ENCODE results near the gene OBSCN. TPM values are rescaled to one million over a fixed set of nuclear protein-coding genes. Genes with fewer than 3 reads are reported as not detected.

The OBSCN gene
- total and polyA plus RNA-seq, 2 experiments from 2014 or later: 1.1 to 5.2 TPM

GRCh38 chr1:228284148-228284495 lies 76.3 kb downstream of the OBSCN start:
- WGBS, 2 experiments (ENCODE audit: low coverage in 1 of 2, low lambda C conversion rate in 2 of 2, missing lambda C conversion rate in 2 of 2): 28 to 38% methylated on average over 3 of the region's 3 CpGs
- H3K9me2 ChIP-seq (ENCODE audit: insufficient read depth): no peaks in the 10 kb centered on the region

GRCh38 chr1:228284521-228284920 lies 76.7 kb downstream of the OBSCN start:
- H4K20me1 ChIP-seq (ENCODE audit: insufficient read depth): no peaks in the 10 kb centered on the region
- no peaks in the 10 kb centered on the region for H3K27me3 ChIP-seq (replicated peaks; ENCODE audit: insufficient read depth)
- no peak overlapping the region for H3K4me3 ChIP-seq
- H3K9me2 ChIP-seq (ENCODE audit: insufficient read depth): no peaks in the 10 kb centered on the region
- H3F3A ChIP-seq (ENCODE audit: insufficient read depth): no peaks in the 10 kb centered on the region
- H3K79me2 ChIP-seq (ENCODE audit: insufficient read depth): no peaks in the 10 kb centered on the region
- H2AFZ ChIP-seq: no peak overlapping the region
- no peak overlapping the region for H3K27ac ChIP-seq
- H3K36me3 ChIP-seq (ENCODE audit: low read depth): no peaks in the 10 kb centered on the region
- no peak overlapping the region for H3K4me2 ChIP-seq (ENCODE audit: unreplicated experiment)
- 62 to 63% methylated on average over 6 of the region's 6 CpGs for WGBS, 2 experiments (ENCODE audit: low coverage in 1 of 2, low lambda C conversion rate in 2 of 2, missing lambda C conversion rate in 2 of 2)
- in situ Hi-C loops (cut with MboI): no loop called here
- H3K9me3 ChIP-seq (ENCODE audit: low read depth): no peaks in the 10 kb centered on the region
- DNase-seq: no peak
- TF ChIP-seq EZH2phosphoT487 (IDR thresholded peaks at IDR 0.05; ENCODE audit: insufficient read depth, low read depth) (no peak), EZH2 (IDR thresholded peaks at IDR 0.05; ENCODE audit: insufficient read depth, poor library complexity, severe bottlenecking) (no peak)
- no peaks in the 10 kb centered on the region for H3K4me1 ChIP-seq (ENCODE audit: insufficient read depth)
- H3K9ac ChIP-seq: no peak overlapping the region

More at GRCh38 chr1:228284148-228284495, 76.3 kb downstream of the OBSCN start:
- no peaks in the 10 kb centered on the region for H3K79me2 ChIP-seq (ENCODE audit: insufficient read depth)
- H3K4me1 ChIP-seq (ENCODE audit: insufficient read depth): no peaks in the 10 kb centered on the region
- no peak overlapping the region for H3K4me3 ChIP-seq
- H3K9ac ChIP-seq: no peak overlapping the region
- no peaks in the 10 kb centered on the region for H4K20me1 ChIP-seq (ENCODE audit: insufficient read depth)
- H3K27me3 ChIP-seq (replicated peaks; ENCODE audit: insufficient read depth): no peaks in the 10 kb centered on the region
- TF ChIP-seq EZH2 (IDR thresholded peaks at IDR 0.05; ENCODE audit: insufficient read depth, poor library complexity, severe bottlenecking): no peak
- TF ChIP-seq EZH2phosphoT487 (IDR thresholded peaks at IDR 0.05; ENCODE audit: insufficient read depth, low read depth): no peak
- no peaks in the 10 kb centered on the region for H3K9me3 ChIP-seq (ENCODE audit: low read depth)
- H3K36me3 ChIP-seq (ENCODE audit: low read depth): no peaks in the 10 kb centered on the region
- no peaks in the 10 kb centered on the region for H3F3A ChIP-seq (ENCODE audit: insufficient read depth)
- no peak overlapping the region for H3K4me2 ChIP-seq (ENCODE audit: unreplicated experiment)
- no peak overlapping the region for H2AFZ ChIP-seq
- H3K27ac ChIP-seq: no peak overlapping the region
- DNase-seq: no peak
- in situ Hi-C loops (cut with MboI): no loop called here

- WGBS, 2 experiments (ENCODE audit: low coverage in 1 of 2, low lambda C conversion rate in 2 of 2, missing lambda C conversion rate in 2 of 2): 81 to 85% methylated on average over 24 to 26 of the region's 26 CpGs
- Histone ChIP-seq H3K79me2 (ENCODE audit: insufficient read depth) (no peaks in the 10 kb centered on the region), H3K9me3 (ENCODE audit: low read depth) (no peaks in the 10 kb centered on the region), H3K9ac (no peak overlapping the region), H3K27ac (no peak overlapping the region), H4K20me1 (ENCODE audit: insufficient read depth) (no peaks in the 10 kb centered on the region), H2AFZ (no peak overlapping the region), H3K36me3 (ENCODE audit: low read depth) (no peaks in the 10 kb centered on the region), H3K27me3 (replicated peaks; ENCODE audit: insufficient read depth) (no peaks in the 10 kb centered on the region), H3K4me3 (no peak overlapping the region), H3F3A (ENCODE audit: insufficient read depth) (no peaks in the 10 kb centered on the region), H3K4me2 (ENCODE audit: unreplicated experiment) (no peak overlapping the region), H3K9me2 (ENCODE audit: insufficient read depth) (no peaks in the 10 kb centered on the region), H3K4me1 (ENCODE audit: insufficient read depth) (no peaks in the 10 kb centered on the region)
- DNase-seq: no peak
- TF ChIP-seq EZH2phosphoT487 (IDR thresholded peaks at IDR 0.05; ENCODE audit: insufficient read depth, low read depth): no peak
- TF ChIP-seq EZH2 (IDR thresholded peaks at IDR 0.05; ENCODE audit: insufficient read depth, poor library complexity, severe bottlenecking): no peak
- in situ Hi-C loops (cut with MboI): no loop called here
Observed at GRCh38 chr1:228285661-228286504, 78.0 kb downstream of the OBSCN start.

GRCh38 chr1:228286505-228287417 lies 78.9 kb downstream of the OBSCN start:
- H3K27me3 ChIP-seq (replicated peaks; ENCODE audit: insufficient read depth): no peaks in the 10 kb centered on the region
- H3K9ac ChIP-seq: no peak overlapping the region
- no peaks in the 10 kb centered on the region for H4K20me1 ChIP-seq (ENCODE audit: insufficient read depth)
- H3K79me2 ChIP-seq (ENCODE audit: insufficient read depth): no peaks in the 10 kb centered on the region
- 77 to 82% methylated on average over 28 of the region's 28 CpGs for WGBS, 2 experiments (ENCODE audit: low coverage in 1 of 2, low lambda C conversion rate in 2 of 2, missing lambda C conversion rate in 2 of 2)
- no peak overlapping the region for H3K27ac ChIP-seq
- H3K36me3 ChIP-seq (ENCODE audit: low read depth): no peaks in the 10 kb centered on the region
- DNase-seq: no peak
- H3K4me1 ChIP-seq (ENCODE audit: insufficient read depth): no peaks in the 10 kb centered on the region
- no peak overlapping the region for H2AFZ ChIP-seq
- no peaks in the 10 kb centered on the region for H3K9me2 ChIP-seq (ENCODE audit: insufficient read depth)
- TF ChIP-seq EZH2 (IDR thresholded peaks at IDR 0.05; ENCODE audit: insufficient read depth, poor library complexity, severe bottlenecking) (no peak), EZH2phosphoT487 (IDR thresholded peaks at IDR 0.05; ENCODE audit: insufficient read depth, low read depth) (no peak)
- H3K4me3 ChIP-seq: no peak overlapping the region
- in situ Hi-C loops (cut with MboI): no loop called here
- H3K4me2 ChIP-seq (ENCODE audit: unreplicated experiment): no peak overlapping the region
- no peaks in the 10 kb centered on the region for H3F3A ChIP-seq (ENCODE audit: insufficient read depth)
- no peaks in the 10 kb centered on the region for H3K9me3 ChIP-seq (ENCODE audit: low read depth)
